ENCODE results near the gene MCMBP.
"Not testable (repeated sequence)": the region's sequence is repeated elsewhere in the genome, so short reads cannot be mapped to it uniquely, and the experiment has no call there.

Gene MCMBP, protein sequence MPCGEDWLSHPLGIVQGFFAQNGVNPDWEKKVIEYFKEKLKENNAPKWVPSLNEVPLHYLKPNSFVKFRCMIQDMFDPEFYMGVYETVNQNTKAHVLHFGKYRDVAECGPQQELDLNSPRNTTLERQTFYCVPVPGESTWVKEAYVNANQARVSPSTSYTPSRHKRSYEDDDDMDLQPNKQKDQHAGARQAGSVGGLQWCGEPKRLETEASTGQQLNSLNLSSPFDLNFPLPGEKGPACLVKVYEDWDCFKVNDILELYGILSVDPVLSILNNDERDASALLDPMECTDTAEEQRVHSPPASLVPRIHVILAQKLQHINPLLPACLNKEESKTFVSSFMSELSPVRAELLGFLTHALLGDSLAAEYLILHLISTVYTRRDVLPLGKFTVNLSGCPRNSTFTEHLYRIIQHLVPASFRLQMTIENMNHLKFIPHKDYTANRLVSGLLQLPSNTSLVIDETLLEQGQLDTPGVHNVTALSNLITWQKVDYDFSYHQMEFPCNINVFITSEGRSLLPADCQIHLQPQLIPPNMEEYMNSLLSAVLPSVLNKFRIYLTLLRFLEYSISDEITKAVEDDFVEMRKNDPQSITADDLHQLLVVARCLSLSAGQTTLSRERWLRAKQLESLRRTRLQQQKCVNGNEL

DNA sequence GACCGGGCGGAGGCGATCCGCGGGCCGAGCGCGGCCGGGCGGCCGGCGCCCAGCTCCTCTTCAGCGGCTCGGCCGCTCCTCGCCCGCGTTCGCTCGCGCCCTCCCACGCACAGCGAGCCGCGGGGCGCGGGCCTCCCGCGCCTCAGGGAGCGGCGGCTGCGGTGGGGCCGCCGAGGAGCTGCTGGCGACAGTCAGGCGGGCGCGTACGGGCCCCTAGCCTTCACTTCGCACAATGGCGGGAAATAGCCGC is at the start of gene MCMBP:
Gene MCMBP (minus strand): TSS at position 234 of the 250 bp plus-strand sequence. CDS start 259 bp downstream, outside the sequence.
- DNase-seq (ENCODE audit: low spot score), result no peak

DNA sequence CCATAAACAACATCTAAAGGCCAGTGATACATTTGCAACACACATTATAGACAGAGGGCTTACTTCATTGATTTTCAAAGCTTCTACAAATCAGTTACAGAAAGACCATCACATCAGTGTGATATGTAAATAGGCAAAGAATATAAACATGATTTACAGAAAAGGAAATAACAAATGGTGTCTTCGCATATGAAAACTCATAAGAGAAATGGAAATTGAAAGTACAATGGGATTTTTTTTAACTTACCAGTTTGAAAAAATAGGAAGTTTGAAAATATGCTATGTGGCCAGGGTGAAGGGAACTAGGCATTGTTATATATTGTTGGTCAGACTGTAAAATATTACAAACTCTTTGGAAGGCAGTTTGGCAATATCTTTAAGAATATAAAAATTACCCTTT is 47.2 kb upstream of the MCMBP start:
- no peak for DNase-seq (ENCODE audit: low spot score)

DNA sequence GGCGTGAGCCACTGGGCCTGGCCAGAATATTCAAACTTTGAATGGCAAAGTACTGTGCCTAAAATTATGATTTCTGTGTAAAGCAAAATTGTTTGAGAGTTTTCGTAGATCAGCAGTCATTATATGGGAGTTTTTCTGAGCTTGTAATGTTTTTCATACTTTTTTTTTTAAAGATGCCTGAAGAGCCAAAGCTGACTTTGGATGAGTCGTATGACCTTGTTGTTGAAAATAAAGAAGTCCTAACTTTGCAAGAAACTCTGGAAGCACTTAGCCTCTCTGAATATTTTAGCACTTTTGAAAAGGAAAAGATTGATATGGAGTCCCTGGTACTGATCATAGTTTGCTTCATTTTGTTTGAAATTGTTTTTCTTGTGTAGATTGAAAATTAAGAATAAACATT is 46.6 kb upstream of the MCMBP start:
- no peak for DNase-seq (ENCODE audit: low spot score)

DNA sequence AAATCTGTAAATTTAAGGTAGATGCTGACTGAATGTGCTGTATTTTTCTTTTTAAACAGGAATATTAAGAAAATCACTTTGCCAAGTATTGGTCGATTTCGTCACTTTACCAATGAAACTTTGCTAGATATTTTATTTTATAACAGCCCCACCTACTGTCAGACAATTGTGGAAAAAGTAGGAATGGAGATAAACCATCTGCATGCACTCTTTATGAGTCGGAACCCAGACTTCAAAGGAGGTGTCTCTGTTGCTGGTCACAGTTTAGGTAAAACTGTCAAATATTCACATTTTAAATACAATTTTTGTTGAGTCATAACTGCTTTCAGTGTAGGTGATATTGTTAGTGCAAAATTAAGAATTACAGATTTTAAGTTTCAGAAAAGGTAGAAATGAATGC is 45.1 kb upstream of the MCMBP start:
- no peak for DNase-seq (ENCODE audit: low spot score)

DNA sequence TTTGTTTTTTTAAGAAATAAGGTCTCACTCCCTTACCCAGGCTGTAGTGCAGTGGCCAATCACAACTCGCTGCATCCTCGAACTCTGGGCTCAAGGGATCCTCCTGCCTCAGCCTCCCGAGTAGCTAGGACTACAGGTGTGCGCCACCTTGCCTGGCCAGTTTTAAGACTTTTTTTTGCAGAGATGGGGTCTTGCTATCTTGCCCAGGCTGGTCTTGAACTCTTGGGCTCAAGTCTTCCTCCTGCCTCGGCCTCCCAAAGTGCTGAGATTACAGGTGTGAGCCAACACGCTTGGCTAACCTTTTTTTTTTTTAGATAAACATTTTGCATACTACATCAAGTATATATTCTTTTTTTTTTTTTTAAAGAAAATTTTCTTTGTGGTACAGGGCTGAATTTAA is 38.0 kb upstream of the MCMBP start:
- no peak for DNase-seq (ENCODE audit: low spot score)

DNA sequence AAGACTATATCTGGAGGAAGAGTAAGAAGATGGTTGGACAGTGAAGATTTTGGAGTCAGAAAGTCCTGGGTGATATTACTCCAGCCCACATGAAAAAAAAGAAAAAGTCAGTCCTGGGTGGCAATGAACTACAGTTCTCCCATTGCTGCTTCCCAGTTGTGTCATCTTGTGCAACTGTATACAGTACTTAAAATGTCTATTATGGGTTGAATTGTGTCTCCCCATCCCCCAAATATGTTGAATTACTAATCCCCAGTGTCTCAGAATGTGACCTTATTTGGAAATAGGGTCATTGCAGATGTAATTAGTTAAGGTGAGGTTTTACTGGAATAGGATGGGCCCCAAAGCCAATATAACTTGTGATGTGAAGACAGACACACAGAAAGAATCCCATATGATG is 35.5 kb upstream of the MCMBP start:
- DNase-seq (ENCODE audit: low spot score), result no peak

DNA sequence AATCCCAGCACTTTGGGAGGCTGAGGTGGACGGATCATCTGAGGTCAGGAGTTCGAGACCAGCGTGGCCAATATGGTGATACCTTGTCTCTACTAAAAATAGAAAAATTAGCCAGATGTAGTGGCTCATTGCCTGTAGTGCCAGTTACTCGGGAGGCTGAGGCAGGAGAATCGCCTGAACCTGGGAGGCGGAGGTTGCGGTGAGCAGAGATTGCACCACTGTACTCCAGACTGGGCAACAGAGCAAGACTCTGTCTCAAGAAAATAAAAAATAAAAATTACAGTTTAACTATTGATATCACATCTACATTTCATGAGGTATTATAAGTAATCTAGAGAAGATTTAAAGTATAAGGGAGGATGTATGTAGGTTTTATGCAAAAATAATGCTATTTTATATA is 35.1 kb upstream of the MCMBP start:
- not testable (repeated sequence) for DNase-seq (ENCODE audit: low spot score)

DNA sequence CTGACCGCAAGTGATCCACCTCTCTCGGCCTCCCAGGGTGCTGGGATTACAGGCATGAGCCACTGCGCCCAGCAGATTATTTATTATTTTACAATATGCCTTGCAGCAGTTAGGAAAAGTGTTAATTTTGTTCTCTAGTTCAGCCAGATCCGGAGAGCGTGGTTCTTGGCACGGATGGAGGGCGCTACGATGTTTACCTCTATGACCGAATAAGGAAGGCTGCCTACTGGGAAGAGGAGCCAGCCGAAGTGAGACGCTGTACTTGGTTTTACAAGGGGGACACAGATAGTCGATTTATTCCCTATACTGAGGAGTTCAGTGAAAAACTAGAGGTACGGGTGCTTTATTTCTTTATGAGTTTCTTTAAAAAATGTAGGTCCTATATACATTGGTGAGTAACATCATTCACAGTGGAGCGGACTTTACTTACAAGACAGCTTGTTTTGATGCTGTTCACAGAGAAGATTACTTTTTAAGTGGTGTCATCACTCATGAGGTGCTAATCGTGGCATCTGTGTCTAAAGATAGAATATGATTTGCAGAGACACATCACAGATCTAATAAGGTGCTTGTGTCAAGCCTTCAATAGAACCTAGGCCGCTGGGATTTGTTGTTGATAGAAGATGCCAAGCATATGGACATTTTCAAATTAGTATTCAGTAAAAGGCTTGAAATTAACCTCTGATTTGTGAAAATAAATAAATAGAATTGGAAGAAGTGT is 31.5 kb upstream of the MCMBP start:
- no peak for DNase-seq (ENCODE audit: low spot score)

DNA sequence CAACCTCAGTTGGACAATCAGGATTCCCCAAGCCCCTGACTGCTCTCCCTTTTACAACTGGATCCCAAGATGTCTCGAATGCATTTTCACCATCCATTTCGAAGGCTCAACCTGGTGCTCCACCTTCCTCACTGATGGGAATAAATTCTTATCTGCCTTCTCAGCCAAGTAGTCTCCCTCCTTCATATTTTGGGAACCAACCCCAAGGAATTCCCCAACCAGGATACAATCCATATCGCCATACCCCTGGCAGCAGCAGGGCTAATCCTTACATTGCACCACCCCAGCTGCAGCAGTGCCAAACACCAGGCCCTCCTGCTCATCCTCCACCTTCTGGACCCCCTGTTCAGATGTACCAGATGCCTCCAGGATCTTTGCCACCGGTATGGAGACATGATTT is 25.9 kb upstream of the MCMBP start:
- no peak for DNase-seq (ENCODE audit: low spot score)

DNA sequence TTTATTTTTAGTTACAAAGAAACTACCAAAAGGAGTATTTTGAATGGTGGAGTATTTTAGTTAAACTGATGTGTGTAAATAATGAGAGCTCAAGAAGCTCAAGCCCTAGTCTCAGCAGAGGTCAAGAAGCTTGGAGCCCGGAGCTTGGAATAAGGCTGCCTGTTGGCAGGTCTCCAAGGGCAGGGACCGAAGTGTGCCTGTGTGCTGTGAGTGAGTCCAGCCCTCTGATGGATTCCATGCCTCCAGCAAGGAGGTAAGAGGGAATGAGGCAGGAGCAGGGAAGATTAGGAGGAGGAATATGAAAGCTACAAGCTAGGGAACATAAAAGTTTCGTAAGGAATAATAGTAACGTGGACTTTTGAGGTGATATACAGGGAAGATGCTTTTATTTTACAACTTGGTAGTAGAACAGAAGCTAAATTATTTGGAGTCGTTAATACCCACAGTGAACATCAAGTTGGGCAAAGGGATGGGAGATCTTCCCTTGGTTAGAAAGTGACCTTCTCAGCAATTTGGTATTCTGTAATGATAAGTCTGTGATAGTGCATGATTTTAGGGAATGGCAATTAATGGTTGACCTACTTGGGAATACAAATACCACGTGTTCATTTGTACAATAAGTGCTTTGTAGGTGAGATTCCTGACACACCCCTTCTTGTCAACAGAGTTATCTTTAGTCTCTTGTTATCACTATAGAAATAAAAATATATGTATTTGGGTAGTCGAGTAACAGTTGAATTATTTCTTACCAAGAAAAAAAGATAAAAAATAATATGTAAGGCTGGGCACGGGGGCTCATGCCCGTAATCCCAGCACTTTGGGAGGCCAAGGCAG is 24.5 kb upstream of the MCMBP start:
- DNase-seq (ENCODE audit: low spot score), result no peak

DNA sequence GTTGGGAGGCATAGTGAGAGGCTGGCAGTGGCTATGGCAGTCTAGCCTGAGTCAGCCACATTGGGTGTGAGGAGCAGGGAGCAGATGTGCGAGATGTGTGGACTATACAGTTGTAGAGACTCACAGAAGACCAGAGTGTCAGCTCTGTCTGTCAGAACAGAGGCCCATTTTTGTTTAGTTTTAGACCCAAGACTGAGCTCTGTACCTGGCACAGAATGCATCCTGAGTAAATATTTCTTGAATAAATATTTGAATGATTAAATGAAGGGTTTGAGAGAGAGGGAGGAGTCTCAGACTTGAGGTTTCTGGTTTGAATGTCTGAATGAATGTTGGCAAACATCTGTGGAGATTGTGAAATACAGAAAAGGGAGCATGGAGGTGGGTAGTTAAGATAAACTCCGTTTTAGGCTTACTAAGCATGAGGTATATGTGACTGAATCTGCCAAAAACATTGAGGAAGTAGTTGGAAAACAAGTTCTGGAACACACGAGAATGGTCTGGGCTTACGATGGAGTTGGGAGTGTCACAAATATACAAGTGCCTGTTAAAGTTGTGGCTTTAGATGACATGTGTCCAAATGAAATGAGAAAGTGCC is 23.5 kb upstream of the MCMBP start:
- no peak for DNase-seq (ENCODE audit: low spot score)

DNA sequence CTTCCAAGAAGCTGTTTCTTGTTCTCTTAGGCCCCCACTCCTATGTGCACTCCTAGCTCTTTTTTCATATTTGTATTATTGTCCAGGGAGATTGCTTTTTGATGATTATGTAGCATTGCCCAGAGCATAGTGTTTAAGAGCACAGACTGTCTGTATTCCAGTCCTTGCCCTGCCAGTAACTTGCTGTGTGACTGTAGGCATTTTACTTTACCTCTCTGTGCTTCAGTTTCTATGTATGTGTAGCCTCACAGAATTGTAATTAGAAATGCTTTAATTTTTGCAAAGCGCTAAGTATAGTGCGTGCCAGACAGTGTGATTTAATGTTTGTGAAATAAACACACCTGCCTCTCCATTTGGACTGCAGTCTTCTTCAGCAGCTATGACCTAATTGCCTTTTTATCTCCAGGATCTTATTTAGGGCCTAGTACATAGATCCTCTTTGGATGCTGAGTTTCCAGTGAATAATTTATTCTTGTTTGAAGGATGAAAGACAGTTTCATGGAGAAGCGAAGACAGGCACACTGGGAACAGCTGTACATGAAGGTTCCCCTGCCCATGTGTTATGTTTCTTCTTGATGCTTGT is 21.3 kb upstream of the MCMBP start:
- DNase-seq (ENCODE audit: low spot score), result no peak

DNA sequence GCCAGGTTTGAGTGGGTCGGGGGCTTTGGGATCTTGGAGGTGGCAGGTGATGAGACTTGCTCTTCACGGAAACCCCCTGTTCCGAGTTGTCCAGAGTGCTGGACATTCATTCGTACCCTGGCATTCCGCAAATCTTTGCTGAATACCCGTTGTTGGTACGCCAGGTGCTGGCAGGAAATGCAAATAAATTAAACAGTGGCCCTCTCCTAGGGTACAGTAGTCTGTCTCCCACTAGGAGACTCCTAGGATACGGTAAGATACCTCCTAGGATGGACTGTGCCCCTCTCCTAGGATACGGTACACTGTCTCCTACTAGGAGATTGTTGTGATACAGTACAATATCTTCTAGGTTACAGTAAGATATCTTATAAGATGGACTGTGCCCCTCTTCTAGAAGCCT is 20.4 kb upstream of the MCMBP start:
- DNase-seq (ENCODE audit: low spot score), result no peak

DNA sequence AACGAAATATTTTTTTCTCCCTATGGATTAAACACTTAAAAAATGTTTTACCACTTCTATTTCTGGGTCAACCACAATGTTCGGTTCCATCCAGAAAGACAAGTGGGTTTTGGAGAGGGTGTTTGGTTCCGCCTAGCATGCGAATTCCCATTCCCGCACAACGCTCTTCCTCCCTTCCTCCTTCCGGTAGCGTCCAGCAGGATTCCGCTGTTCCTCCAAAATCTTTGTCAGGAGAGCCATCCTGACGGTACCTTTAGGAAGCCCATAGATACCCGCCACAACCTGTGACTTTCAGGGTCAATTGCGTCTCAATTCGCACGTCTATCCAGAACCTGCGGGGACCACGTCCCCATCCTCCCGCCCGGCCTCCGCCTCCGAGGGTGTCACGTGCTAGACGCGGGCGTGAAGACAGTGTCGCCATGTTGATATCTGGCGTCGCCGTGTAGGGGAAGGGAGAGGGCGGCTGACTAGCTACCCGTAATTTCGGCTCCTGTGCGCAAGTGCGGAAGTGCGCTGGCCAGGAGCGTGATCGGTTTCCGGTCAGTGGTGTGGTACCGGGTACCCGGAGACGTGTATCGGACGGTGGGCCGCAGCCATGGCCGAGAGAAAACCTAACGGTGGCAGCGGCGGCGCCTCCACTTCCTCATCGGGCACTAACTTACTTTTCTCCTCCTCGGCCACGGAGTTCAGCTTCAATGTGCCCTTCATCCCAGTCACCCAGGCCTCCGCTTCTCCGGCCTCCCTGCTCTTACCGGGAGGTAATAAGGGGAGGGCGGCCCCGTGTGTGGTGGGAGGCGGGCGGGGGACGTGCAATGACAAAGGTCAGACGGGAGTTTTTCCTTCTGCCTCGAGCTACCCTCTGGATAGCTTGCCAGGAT is 19.8 kb upstream of the MCMBP start, which contains the start of gene SEC23IP:
Gene SEC23IP (plus strand): TSS at position 543 of the 878 bp plus-strand sequence. CDS start 53 bp downstream, at position 596.
- DNase-seq (ENCODE audit: low spot score), result peak; percentile 92

DNA sequence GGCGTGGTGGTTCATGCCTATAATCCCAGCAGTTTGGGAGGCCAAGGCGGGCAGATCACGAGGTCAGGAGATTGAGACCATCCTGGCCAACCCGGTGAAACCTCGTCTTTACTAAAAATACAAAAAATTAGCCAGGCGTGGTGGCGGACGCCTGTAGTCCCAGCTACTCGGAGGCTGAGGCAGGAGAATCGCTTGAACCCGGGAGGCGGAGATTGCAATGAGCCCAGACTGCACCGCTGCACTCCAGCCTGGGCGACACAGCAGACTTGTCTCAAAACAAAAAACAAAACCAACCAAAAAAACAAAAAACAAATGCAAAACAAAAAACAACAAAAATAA is 19.2 kb upstream of the MCMBP start:
- DNase-seq (ENCODE audit: low spot score), result not testable (repeated sequence)

DNA sequence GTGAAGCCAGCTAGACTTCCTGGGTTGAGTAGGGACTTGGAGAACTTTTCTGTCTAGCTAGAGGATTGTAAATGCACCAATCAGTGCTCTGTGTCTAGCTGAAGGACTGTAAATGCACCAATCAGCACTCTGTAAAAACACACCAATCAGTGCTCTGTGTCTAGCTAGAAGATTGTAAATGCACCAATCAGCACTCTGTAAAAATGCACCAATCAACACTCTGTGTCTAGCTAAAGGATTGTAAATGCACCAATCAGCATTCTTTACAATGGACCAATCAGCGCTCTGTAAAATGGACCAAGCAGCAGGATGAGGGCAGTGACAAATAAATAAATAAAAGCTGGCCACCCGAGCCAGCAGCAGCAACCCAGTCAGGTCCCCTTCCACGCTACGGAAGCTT is 17.7 kb upstream of the MCMBP start:
- not testable (repeated sequence) for DNase-seq (ENCODE audit: low spot score)

DNA sequence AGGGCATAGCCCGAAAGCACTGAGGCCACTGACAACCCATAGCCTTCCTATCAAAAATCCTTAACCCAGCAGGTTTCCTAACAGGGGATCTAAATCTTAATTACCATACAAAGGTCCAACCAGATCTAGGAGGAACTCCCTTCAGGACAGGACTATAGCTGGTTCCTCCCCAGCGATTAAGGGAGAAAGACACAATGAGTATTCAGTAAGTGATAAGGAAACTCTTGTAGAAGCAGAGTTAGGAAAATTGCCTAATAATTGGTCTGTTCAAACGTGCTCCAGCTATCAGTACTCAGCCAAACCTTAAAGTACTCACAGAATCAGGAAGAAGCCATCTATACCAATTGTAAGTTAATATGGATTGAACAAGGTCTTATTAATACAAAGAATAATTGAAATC is 16.6 kb upstream of the MCMBP start:
- DNase-seq (ENCODE audit: low spot score), result not testable (repeated sequence)

DNA sequence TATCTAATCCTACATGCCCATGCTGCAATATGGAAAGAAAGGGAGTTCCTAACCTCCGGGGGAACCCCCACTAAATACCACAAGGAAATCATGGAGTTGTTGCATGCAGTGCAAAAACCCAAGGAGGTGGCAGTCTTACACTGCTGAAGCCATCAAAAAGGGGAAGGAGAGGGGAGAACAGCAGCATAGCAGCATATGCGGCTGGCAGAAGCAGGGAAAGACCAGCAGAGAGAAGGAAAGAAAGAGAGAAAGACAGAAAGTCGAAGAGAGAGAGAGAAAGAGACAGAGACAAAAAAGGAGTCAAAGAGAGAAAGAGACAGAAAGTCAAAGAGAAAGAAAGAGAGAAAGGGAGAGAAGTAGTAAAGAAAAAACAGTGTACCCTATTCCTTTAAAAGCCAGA is 16.1 kb upstream of the MCMBP start:
- not testable (repeated sequence) for DNase-seq (ENCODE audit: low spot score)

DNA sequence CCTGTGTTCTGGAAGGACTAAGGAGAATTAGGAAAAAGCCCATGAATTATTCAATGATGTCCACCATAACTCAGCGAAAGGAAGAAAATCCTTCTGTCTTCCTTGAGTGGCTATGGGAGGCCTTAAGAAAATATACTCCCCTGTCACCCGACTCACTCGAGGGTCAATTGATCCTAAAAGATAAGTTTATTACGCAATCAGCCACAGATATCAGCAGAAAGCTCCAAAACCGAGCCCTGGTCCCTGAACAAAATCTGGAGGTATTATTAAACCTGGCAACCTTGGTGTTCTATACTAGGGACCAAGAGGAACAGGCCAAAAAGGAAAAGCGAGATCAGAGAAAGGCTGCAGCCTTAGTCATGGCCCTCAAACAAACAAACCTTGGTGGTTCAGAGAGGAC is 13.4 kb upstream of the MCMBP start:
- not testable (repeated sequence) for DNase-seq (ENCODE audit: low spot score)

DNA sequence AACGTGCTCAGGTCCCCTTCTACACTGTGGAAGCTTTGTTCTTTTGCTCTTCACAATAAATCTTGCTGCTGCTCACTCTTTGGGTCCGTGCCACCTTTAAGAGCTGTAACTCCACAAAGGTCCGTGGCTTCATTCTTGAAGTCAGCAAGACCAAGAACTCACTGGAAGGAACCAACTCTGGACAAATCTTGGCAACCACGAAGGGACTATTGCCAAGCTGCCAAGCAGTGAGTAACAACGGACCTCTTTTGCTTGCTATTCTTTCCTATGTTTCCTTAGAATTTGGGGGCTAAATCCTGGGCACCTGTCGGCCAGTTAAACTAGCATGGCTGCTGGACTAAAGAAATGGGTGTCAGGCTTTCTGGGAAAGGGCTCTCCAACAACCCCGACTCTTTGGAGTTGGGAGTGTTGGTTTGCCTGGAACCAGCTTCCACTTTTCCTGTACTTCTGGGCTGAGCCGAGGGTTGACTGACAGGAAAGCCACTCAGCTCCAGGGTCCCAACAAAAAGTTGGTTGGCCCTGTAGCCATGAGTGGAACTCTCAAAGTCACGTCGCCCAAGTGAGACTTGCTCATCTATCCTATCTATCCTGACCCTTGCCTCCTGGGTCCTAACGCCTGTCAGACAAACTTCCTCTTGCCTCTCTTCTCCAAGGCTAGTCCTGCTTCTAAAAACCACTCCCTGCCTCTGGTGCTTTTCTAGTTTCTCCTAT is 11.4 kb upstream of the MCMBP start:
- not testable (repeated sequence) for DNase-seq (ENCODE audit: low spot score)

Data from CD4-positive, alpha-beta T cell treated with Interleukin-2 at 100 ng/mL for 4 hours (primary cell).